ENCODE measurements around the gene ALOX5.

The ALOX5 gene

DNA sequence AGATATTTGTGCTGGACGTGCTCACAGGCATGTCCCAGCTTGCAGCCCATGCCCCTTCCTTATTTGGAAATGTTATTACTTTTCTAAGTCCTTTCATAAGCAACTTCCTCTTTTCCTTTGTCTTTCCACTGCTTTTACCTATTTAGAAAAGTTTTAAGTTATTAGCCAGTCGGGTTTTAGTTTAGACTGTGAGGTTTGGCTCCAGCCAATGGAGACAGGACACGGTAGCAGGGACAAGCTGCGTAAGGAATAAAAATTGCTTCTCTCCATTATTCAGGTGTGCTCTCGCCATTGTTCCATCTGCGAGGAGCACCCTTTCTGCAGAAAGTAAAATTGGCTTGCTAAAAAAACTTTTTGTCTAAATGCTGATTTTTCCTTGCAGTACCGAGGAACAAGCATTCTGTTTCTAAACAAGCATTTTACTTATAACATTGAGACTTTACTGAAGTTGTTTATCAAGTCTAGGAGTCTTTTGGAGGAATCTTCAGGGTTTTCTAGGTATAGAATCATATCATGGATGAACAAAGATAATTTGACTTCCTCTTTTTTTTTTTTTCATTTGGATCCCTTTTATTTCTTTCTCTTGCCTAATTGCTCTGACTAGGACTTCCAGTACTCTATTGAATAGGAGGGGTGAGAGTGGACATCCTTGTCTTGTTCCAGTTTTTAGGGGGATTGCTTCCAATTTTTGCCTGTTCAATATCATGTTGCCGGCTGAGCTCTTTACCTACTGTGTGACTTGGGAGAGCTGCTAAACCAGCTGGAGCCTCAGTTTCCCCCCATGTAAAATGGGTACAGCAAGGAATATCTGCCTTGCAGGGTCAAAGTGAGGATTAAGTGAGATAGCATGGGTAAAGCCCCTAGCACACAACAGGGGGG is 63.8 kb downstream of the ALOX5 start:
- DNase-seq (ENCODE audit: low read depth) = no peak

GRCh38 chr10:45438466-45439090 is 64.6 kb downstream of the ALOX5 start:
- no peak overlapping the region for H3K4me3 ChIP-seq (ENCODE audit: low read depth, low read length)
- DNase-seq (ENCODE audit: low read depth) = no peak

More for the DNA sequence above, 63.8 kb downstream of the ALOX5 start:
- no peak overlapping the region for H3K4me3 ChIP-seq (ENCODE audit: low read depth, low read length)

DNA sequence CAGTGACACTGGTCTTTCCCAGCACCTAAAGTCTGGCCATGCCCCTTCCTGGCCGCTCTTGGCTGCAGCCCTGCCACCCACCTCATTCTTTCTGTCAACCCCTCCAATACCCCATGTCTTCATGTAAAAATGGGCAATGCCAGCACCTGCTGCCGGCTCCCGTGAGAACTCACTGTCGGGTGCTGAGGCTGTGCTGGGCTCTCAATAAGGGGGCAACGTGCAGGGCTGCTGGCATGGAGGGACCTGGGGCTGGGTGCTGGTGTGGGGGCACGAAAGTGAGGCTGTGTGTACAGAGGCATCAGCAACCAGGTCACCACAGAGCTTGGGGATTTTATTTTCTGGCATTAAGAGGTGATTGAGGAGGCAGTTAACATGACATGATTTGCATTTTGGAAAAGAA is 65.3 kb downstream of the ALOX5 start:
- no peak overlapping the region for H3K4me3 ChIP-seq (ENCODE audit: low read depth, low read length)
- no peak for DNase-seq (ENCODE audit: low read depth)

DNA sequence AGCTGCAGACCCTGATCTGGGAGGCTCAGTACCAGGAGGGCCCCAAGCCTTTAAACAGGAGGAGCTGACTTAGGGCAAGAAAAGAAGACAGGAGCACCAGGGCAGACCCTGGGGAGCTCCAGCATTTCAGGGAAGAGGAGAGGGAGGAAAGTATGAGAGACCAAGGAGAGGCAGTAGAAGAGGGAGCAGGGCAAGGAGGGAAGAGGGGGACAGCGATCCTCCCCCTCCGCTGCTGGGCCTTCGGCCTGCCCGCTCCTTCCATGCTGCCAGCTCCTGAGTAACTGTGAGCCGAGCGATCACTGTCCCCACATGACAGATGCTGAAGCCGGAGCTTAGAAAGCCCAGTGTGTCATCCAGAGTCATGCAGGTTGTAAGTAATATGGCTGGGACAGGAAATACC is 65.9 kb downstream of the ALOX5 start:
- no peak for DNase-seq (ENCODE audit: low read depth)

GRCh38 chr10:45440511-45441062 is 66.6 kb downstream of the ALOX5 start:
- H3K4me3 ChIP-seq (ENCODE audit: low read depth, low read length) = no peak overlapping the region
- DNase-seq (ENCODE audit: low read depth) = no peak

More for the DNA sequence above, 65.9 kb downstream of the ALOX5 start:
- H3K4me3 ChIP-seq (ENCODE audit: low read depth, low read length) = no peak overlapping the region

DNA sequence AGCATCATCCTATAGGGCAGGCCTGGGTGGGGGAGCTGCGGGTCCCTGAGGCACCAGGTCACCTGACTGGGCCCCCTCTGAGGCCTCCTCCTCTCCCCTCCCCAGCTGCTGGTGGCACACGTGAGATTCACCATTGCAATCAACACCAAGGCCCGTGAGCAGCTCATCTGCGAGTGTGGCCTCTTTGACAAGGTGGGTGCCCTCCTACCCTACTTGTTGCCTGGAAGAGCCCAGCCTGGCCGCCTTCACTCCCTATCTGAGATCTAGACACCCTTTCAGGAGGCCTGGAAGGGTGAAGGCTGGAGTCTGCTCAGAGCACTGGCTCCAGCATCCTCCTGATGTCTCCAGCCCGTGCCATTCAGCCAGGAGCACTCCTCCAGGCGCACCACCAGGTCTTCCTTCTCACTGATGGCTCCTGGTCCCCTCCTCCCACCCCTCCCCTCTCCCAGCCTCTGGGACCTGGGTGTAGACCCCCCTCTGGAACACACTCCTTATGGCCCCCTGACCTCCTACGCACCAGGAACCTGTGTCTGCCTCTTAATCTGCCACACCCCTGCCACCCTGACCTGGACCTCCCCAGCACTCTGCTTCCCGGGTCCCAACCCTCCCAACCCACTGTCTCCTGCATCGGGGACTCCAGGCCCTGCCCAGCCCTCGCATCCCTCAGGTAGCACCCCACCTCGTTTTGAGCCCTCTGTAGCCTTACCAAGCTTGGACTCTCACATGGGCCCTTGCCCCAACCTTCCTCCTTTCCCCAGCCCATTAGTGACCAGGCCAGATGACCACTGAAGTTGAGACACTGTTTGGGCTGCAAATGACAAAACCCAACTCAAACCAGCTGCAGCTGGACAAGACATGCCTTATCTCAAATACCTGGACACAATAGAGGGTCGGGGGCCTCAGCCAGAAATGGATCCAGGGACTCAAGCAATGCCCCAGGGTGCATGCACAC is 67.5 kb downstream of the ALOX5 start:
- H3K4me3 ChIP-seq (ENCODE audit: low read depth, low read length) = no peak overlapping the region
- no peak for DNase-seq (ENCODE audit: low read depth)

DNA sequence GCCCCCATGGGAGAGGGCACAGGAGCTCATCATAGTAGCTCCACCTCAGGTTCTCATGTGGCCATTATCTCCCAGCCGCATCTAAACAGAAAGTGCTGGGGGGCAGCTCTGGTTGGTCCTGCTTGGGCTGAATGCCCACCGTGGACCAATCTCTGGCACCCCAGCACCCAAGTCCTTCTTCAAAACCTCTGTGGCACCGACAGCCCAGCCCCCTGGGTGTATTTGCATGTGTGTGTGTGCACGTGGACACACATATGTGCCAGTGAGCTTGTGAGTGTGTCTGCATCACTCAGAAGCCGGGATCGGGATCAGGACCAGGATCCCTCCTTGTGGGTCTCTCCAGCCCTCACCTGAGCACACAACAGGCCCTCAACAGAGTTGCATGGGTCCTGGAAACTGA is 68.2 kb downstream of the ALOX5 start:
- H3K4me3 ChIP-seq (ENCODE audit: low read depth, low read length) = no peak overlapping the region
- DNase-seq (ENCODE audit: low read depth) = no peak

- no peak overlapping the region for H3K4me3 ChIP-seq (ENCODE audit: low read depth, low read length)
- DNase-seq (ENCODE audit: low read depth) = no peak
Measured at GRCh38 chr10:45442662-45443061, 68.6 kb downstream of the ALOX5 start.

- no peak for DNase-seq (ENCODE audit: low read depth)
- no peak overlapping the region for H3K4me3 ChIP-seq (ENCODE audit: low read depth, low read length)
Measured at GRCh38 chr10:45443101-45444009, 69.3 kb downstream of the ALOX5 start.

- DNase-seq (ENCODE audit: low read depth) = no peak
- no peak overlapping the region for H3K4me3 ChIP-seq (ENCODE audit: low read depth, low read length)
Measured at GRCh38 chr10:45444022-45444421, 70.0 kb downstream of the ALOX5 start.

DNA sequence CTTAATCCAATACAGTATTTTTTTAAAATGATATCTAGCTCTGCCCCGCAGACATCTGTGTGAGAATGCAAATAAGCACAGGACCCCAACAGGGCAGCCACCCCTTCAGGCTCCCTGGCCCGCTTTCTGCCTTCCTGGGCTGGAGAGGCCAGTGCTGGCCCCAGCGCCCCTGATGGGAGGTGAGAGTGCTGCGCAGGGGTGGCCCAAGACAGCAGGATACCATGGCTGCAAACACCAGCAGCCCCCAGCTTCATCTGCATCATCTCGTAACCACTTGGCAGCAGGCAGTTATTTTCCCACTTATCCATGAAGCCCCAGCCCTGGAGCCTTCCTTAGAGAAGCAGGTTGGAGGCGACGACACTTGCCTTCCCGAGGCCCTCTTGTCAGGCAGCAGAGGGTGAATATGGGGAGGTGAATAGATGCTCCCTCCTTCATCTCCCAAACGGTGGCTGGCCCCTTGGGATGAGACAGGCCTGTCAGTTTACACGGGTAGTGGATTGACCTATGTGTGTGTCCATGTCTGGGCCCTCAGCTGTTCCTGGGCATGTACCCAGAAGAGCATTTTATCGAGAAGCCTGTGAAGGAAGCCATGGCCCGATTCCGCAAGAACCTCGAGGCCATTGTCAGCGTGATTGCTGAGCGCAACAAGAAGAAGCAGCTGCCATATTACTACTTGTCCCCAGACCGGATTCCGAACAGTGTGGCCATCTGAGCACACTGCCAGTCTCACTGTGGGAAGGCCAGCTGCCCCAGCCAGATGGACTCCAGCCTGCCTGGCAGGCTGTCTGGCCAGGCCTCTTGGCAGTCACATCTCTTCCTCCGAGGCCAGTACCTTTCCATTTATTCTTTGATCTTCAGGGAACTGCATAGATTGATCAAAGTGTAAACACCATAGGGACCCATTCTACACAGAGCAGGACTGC is 71.2 kb downstream of the ALOX5 start:
- DNase-seq (ENCODE audit: low read depth) = no peak
- no peak overlapping the region for H3K4me3 ChIP-seq (ENCODE audit: low read depth, low read length)

GRCh38 chr10:45446858-45447257 is 72.8 kb downstream of the ALOX5 start:
- DNase-seq (ENCODE audit: low read depth) = no peak
- H3K4me3 ChIP-seq (ENCODE audit: low read depth, low read length) = no peak overlapping the region

- H3K4me3 ChIP-seq (ENCODE audit: low read depth, low read length) = no peak overlapping the region
- DNase-seq (ENCODE audit: low read depth) = no peak
Measured at GRCh38 chr10:45447416-45447815, 73.4 kb downstream of the ALOX5 start.

DNA sequence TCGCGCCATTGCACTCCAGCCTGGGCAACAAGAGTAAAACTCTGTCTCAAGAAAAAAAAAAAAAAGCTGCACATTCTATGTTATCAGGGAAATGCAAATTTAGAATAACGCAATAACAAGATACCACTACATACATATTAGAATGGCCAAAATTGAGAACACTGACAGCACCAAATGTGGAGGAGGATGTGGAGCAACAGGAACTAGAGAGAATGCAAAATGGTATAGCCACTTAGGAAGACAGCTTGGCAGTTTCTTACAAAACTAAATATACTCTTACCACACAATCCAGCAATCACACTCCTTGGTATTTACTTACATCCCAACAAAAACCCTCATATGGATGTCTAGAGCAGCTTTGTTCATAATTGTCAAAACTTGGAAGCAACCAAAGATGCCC is 76.8 kb downstream of the ALOX5 start:
- H3K4me3 ChIP-seq (ENCODE audit: low read depth, low read length) = no peak overlapping the region

GRCh38 chr10:45451407-45451806 is 77.4 kb downstream of the ALOX5 start:
- DNase-seq (ENCODE audit: low read depth) = no peak

More for the DNA sequence above, 76.8 kb downstream of the ALOX5 start:
- DNase-seq (ENCODE audit: low read depth) = no peak

DNA sequence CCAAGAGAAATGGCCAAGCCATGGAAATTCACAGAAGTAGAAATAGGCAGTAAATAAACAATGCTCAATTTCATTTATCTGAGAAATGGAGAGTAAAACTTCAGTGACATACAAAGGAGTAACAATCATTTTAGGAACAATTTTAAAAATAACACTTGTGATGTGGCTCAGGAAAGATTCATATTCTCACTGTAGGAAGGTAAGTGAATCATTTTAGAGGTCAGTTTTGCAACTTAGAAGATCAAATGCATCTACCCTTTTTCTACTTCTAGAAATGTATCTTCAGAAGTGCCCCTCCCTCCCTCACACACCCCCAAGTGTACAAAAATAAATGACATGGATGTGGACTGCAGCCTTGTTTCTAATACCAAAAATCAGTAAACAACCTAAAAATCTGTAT is 78.3 kb downstream of the ALOX5 start:
- DNase-seq (ENCODE audit: low read depth) = no peak
- no peak overlapping the region for H3K4me3 ChIP-seq (ENCODE audit: low read depth, low read length)

More at GRCh38 chr10:45451407-45451806, 77.4 kb downstream of the ALOX5 start:
- no peak overlapping the region for H3K4me3 ChIP-seq (ENCODE audit: low read depth, low read length)

GRCh38 chr10:45452743-45453452 is 78.9 kb downstream of the ALOX5 start:
- no peak overlapping the region for H3K4me3 ChIP-seq (ENCODE audit: low read depth, low read length)
- DNase-seq (ENCODE audit: low read depth) = no peak

Measured in skeletal muscle cell (primary cell).